ENCODE data around the gene OR5C1. TPM values are rescaled to one million over a fixed set of nuclear protein-coding genes. Genes with fewer than 3 reads are reported as not detected.

The OR5C1 gene
- not detected for total RNA-seq

DNA sequence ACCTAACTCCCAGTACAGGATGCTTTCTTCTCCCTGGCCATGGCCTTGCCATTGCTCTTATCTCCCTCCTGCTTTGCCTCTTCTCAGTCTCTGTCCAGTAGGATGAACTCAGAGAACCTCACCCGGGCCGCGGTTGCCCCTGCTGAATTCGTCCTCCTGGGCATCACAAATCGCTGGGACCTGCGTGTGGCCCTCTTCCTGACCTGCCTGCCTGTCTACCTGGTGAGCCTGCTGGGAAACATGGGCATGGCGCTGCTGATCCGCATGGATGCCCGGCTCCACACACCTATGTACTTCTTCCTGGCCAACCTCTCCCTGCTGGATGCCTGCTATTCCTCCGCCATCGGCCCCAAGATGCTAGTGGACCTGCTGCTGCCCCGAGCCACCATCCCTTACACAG is at the start of gene OR5C1:
TSS of gene OR5C1 (plus strand) at position 103 of the 400 bp plus-strand sequence. CDS start at position 103, 0 bp downstream.
- TF ChIP-seq, protein P1, sequence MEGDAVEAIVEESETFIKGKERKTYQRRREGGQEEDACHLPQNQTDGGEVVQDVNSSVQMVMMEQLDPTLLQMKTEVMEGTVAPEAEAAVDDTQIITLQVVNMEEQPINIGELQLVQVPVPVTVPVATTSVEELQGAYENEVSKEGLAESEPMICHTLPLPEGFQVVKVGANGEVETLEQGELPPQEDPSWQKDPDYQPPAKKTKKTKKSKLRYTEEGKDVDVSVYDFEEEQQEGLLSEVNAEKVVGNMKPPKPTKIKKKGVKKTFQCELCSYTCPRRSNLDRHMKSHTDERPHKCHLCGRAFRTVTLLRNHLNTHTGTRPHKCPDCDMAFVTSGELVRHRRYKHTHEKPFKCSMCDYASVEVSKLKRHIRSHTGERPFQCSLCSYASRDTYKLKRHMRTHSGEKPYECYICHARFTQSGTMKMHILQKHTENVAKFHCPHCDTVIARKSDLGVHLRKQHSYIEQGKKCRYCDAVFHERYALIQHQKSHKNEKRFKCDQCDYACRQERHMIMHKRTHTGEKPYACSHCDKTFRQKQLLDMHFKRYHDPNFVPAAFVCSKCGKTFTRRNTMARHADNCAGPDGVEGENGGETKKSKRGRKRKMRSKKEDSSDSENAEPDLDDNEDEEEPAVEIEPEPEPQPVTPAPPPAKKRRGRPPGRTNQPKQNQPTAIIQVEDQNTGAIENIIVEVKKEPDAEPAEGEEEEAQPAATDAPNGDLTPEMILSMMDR (IDR thresholded peaks at IDR 0.05) = no peak

DNA sequence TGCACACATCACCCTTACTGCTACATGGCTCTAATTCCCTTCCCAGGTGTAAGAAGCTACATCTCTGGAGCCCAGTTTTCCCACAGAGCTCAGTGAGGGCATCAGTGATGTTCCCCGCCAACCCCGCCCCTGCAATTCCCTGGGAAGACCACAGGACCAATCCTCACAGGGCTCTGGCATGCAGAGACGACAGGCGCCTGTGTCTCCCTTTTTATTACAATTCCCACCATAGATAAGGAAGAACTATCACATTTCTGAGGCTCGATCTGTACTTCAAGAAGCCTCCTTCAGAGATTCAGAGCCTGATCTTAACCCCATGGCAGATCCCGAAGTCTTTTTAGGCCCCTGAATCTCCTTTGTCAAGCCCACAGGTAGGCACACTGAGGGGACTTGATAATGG is 46.7 kb upstream of the OR5C1 start, which contains the start of gene OR1L6:
TSS of gene OR1L6 (plus strand) at position 301 of the 400 bp plus-strand sequence. CDS start 7,545 bp downstream, outside the sequence.
- Histone ChIP-seq H3K27me3 (no peaks in the 10 kb centered on the region), H3K27ac (no peak within 1 kb of the TSS), H3K9ac (ENCODE audit: low read depth in 2 of 2, low read length in 2 of 2) (no peak within 1 kb of the TSS), H3K4me1 (no peaks in the 10 kb centered on the region), H3K9me3 (no peaks in the 10 kb centered on the region), H3K36me3 (no peaks in the 10 kb centered on the region), H3K4me3 (no peak within 1 kb of the TSS)
- TF ChIP-seq, protein P1 (IDR thresholded peaks at IDR 0.05) = no peak
- intact Hi-C loops (cut with DNase I) = no loop called here
- DNase-seq = no peak

More for the DNA sequence above, at the start of gene OR5C1:
- H3K9ac ChIP-seq (ENCODE audit: low read depth in 2 of 2, low read length in 2 of 2) = no peak within 1 kb of the TSS
- DNase-seq = no peak
- H3K36me3 ChIP-seq = no peaks in the 10 kb centered on the region
- H3K4me3 ChIP-seq = no peak within 1 kb of the TSS
- H3K9me3 ChIP-seq = no peaks in the 10 kb centered on the region
- no peaks in the 10 kb centered on the region for H3K4me1 ChIP-seq
- H3K27me3 ChIP-seq = no peaks in the 10 kb centered on the region
- H3K27ac ChIP-seq = no peak within 1 kb of the TSS
- intact Hi-C loops (cut with DNase I) = no loop called here

DNA sequence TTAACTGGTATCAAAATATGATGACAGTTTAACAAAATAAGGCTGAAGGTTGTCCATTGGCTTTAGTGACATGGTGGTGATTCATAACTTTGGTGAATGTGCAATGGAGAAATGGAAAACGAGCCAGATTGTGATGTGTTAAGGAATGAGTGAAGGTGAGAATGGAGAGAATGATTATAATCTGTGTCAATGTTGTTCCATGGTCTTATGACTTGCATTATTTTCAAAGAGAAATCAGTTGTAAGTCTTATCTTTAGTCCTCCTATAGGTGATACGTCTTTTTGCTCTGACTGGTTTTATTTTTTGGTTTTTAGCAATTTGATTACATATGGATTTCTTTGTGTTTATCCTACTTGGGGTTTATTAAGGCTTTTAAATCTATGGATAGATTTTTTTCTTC is 33.9 kb upstream of the OR5C1 start:
- TF ChIP-seq, protein P1 (IDR thresholded peaks at IDR 0.05) = no peak
- H3K4me1 ChIP-seq = no peaks in the 10 kb centered on the region
- H3K27ac ChIP-seq = no peak overlapping the region
- H3K9ac ChIP-seq (ENCODE audit: low read depth in 2 of 2, low read length in 2 of 2) = no peak overlapping the region
- intact Hi-C loops (cut with DNase I) = no loop called here
- no peak overlapping the region for H3K4me3 ChIP-seq
- no peak for DNase-seq
- no peaks in the 10 kb centered on the region for H3K9me3 ChIP-seq
- no peaks in the 10 kb centered on the region for H3K36me3 ChIP-seq
- no peaks in the 10 kb centered on the region for H3K27me3 ChIP-seq

DNA sequence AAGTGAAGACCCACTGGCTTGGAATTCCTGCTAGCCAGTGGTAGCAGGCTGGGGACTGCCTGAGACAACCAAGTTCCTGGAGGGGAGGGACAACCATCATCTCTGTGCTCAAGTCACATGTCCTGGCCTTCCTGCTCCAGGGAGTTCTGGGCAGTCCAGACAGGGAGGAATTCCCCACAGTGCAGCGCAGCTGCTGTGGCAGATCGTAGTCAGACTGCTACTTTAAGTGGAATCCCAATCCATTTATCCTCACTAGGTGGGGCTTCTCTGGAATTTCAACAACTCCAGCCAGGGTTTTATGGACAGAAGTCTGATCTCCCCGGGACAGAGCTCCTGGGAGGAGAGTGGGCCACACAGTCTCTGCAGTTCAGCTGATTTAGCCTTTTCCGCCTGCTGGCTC is 20.9 kb upstream of the OR5C1 start:
- no peak overlapping the region for H3K4me3 ChIP-seq
- no peaks in the 10 kb centered on the region for H3K9me3 ChIP-seq
- no peaks in the 10 kb centered on the region for H3K4me1 ChIP-seq
- H3K9ac ChIP-seq (ENCODE audit: low read depth in 2 of 2, low read length in 2 of 2) = no peak overlapping the region
- no peaks in the 10 kb centered on the region for H3K36me3 ChIP-seq
- DNase-seq = no peak
- TF ChIP-seq, protein P1 (IDR thresholded peaks at IDR 0.05) = no peak
- intact Hi-C loops (cut with DNase I) = no loop called here
- H3K27me3 ChIP-seq = no peaks in the 10 kb centered on the region
- H3K27ac ChIP-seq = no peak overlapping the region

DNA sequence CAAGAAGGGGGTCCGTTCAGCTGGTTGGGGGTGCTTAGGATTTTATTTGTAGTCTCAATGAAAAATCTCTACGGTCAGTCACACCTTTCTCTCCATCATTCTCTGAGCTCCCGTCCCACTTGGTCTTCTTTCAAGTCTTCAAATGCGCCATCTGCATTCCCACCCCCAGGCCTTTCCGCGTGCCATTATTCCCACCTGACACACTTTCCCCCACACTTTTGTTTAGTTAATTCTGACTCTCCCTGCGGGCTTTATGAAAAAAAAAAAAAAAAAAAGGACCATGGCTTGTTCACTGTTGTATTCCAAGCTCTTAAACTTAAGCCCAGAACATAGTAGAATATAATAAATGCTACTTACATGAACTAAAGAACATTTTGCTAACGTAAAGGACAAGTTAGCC is 11.7 kb upstream of the OR5C1 start:
- H3K27ac ChIP-seq = no peak overlapping the region
- intact Hi-C loops (cut with DNase I) = no loop called here

More for the DNA sequence above, 11.7 kb upstream of the OR5C1 start:
- Histone ChIP-seq H3K27me3 (no peaks in the 10 kb centered on the region), H3K36me3 (no peaks in the 10 kb centered on the region), H3K9ac (ENCODE audit: low read depth in 2 of 2, low read length in 2 of 2) (no peak overlapping the region), H3K4me1 (no peaks in the 10 kb centered on the region), H3K9me3 (no peaks in the 10 kb centered on the region), H3K4me3 (no peak overlapping the region)
- no peak for DNase-seq
- TF ChIP-seq, protein P1 (IDR thresholded peaks at IDR 0.05) = no peak
